SK-N-SH (cell line): Measurements from ENCODE around the gene ARHGEF1.

Source experiments
- CHD2 ChIP-seq: fragments of 150-350 bp; IDR thresholded peaks from 2 replicates; pipeline ENCODE4 v1.6.1; 2018; ENCODE audit warnings: low read length; ENCODE audit not compliant: partially characterized antibody
- EZH2phosphoT487 ChIP-seq: fragments of 200-600 bp; sonication (generic); IDR thresholded peaks from 2 replicates; pipeline ENCODE4 v1.6.1; 2017; ENCODE audit warnings: low read depth, mixed run types, mild to moderate bottlenecking, antibody characterized with exemption, moderate library complexity, borderline replicate concordance
- GABPA ChIP-seq: IDR thresholded peaks from 2 replicates; pipeline ENCODE4 v1.4.0; 2012; ENCODE audit warnings: low read depth, mild to moderate bottlenecking
- MXI1 ChIP-seq: IDR thresholded peaks from 2 replicates; pipeline ENCODE4 v1.6.1; 2012; ENCODE audit warnings: mild to moderate bottlenecking, low read depth, low read length, improper control_type of control experiment
- NFIC ChIP-seq: IDR thresholded peaks from 2 replicates; pipeline ENCODE4 v1.4.0; 2012; ENCODE audit warnings: borderline replicate concordance
- POLR2AphosphoS5 ChIP-seq: IDR thresholded peaks from 2 replicates; pipeline ENCODE4 v1.6.1; 2012; ENCODE audit warnings: low read depth, low read length
- RAD21 ChIP-seq: IDR thresholded peaks from 2 replicates; pipeline ENCODE4 v1.6.1; 2012; ENCODE audit warnings: mild to moderate bottlenecking, low read length
- SIN3A ChIP-seq: IDR thresholded peaks from 2 replicates; pipeline ENCODE4 v1.6.1; 2012; ENCODE audit warnings: low read depth, mild to moderate bottlenecking, low read length, moderate library complexity, borderline replicate concordance
- TAF1 ChIP-seq: IDR thresholded peaks from 2 replicates; pipeline ENCODE4 v1.6.1; 2012; ENCODE audit warnings: low read depth, mild to moderate bottlenecking, low read length, moderate library complexity, borderline replicate concordance
- TCF12 ChIP-seq: IDR thresholded peaks from 2 replicates; pipeline ENCODE4 v1.4.0; 2012
- TF ChIP-seq, protein P1 (sequence below): fragments of 200-600 bp; sonication (generic); IDR thresholded peaks from 2 replicates; pipeline ENCODE4 v1.6.1; 2017; ENCODE audit warnings: antibody characterized with exemption, mild to moderate bottlenecking, moderate library complexity

DNA sequence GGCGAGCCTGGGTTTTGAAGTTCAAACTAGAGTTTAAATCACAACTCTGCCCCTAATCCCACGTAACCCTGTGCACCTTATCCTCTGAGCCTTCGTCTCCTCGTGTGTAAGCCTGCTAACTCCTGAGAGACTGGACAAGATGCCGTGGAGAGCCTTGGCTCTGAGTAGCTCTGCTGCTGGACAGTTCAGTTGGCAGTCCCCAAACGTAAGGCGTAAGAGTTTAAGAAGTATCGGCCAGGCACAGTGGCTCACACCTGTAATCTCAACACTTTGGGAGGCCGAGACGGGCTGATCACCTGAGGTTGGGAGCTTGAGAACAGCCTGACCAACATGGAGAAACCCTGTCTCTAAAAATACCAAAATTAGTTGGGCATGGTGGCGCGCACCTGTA lies 10.6 kb upstream of the ARHGEF1 start:
- no peak for TF ChIP-seq NFIC
- TF ChIP-seq SIN3A: no peak; the same call in 1 of the 2 replicates
- TF ChIP-seq, protein P1, sequence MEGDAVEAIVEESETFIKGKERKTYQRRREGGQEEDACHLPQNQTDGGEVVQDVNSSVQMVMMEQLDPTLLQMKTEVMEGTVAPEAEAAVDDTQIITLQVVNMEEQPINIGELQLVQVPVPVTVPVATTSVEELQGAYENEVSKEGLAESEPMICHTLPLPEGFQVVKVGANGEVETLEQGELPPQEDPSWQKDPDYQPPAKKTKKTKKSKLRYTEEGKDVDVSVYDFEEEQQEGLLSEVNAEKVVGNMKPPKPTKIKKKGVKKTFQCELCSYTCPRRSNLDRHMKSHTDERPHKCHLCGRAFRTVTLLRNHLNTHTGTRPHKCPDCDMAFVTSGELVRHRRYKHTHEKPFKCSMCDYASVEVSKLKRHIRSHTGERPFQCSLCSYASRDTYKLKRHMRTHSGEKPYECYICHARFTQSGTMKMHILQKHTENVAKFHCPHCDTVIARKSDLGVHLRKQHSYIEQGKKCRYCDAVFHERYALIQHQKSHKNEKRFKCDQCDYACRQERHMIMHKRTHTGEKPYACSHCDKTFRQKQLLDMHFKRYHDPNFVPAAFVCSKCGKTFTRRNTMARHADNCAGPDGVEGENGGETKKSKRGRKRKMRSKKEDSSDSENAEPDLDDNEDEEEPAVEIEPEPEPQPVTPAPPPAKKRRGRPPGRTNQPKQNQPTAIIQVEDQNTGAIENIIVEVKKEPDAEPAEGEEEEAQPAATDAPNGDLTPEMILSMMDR: no peak
- no peak for TF ChIP-seq TCF12
- no peak for TF ChIP-seq EZH2phosphoT487
- TF ChIP-seq RAD21: no peak
- TF ChIP-seq POLR2AphosphoS5: peak; percentile 74
- TF ChIP-seq CHD2: no peak
- no peak for TF ChIP-seq TAF1
- TF ChIP-seq GABPA: no peak
- no peak for TF ChIP-seq MXI1
